HEK293T (cell line): ENCODE results near the gene ATP23.

ENCODE experiments used
- SP1 ChIP-seq: fragments of 450-650 bp; IDR thresholded peaks from 2 replicates; pipeline ENCODE4 v1.6.1; 2017
- ZNF384 ChIP-seq: fragments of 450-650 bp; IDR thresholded peaks from 2 replicates; pipeline ENCODE4 v1.6.1; 2016

DNA sequence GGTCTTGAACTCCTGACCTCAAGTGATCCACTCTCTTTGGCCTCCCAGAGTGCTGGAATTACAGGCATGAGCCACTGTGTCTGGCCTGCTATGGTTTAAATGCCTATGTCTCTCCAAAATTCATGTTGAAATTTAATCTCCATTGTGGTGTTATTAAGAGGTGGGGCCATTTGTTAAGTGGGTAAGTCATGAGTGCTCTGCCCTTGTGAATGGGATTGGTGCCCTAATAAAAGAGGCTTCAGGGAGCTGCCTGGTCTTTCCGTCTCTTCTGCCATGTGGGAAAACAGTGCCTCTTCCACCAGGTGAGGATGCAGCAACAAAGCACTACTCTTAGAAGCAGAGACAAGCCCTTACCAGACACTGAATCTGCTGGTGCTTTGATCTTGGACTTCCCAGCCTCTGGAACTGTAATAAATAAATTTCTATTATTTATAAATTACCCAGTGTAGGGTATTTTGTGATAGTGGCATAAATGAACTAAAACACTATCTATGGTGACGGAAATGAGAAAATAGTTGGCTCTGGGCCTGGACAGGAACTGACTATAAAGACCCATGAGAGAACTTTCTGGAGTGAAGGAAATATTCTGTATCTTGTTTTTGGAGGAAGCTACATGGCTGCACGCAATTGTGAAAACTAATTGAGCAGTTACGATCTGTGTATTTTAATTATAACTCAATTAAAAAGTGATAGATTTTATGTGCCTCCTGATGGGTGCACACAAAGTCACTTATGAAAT is 12.1 kb upstream of the ATP23 start:
- no peak for TF ChIP-seq SP1
- no peak for TF ChIP-seq ZNF384
